Stimulated activated CD8-positive, alpha-beta memory T cell treated with anti-CD3 and anti-CD28 coated beads, Interleukin-4, amount 100 ng/mL, for 1 hour (primary cell): ENCODE measurements around the gene TSR3.

Source experiments
- DNase-seq, 2 donors: peaks; one replicate each; pipeline ENCODE4 v3.0.0-alpha.2; 2020; ENCODE audit warnings: low read depth in 2 of 2, low spot score in 1 of 2

Gene TSR3

GRCh38 chr16:1351582-1352362 is at the start of gene TSR3, which contains the start of gene GNPTG:
Gene TSR3 (minus strand): TSS chr16:1351878. CDS start chr16:1351804, 74 bp downstream.
Gene GNPTG (plus strand): TSS chr16:1351931. CDS start chr16:1351966, 35 bp downstream.
- DNase-seq, result peak; percentile 63 to 72

GRCh38 chr16:1401061-1401757 is 49.5 kb upstream of the TSR3 start:
- DNase-seq, result no peak

GRCh38 chr16:1398826-1399581 is 47.3 kb upstream of the TSR3 start:
- DNase-seq, result no peak

- no peak for DNase-seq
These were observed 46.7 kb upstream of the TSR3 start for GRCh38 chr16:1398351-1398750.

GRCh38 chr16:1397779-1398178 is 46.1 kb upstream of the TSR3 start:
- DNase-seq, result no peak

- DNase-seq, result no peak
These were observed 43.9 kb upstream of the TSR3 start for GRCh38 chr16:1395444-1396031.

GRCh38 chr16:1394367-1394951 is 42.8 kb upstream of the TSR3 start:
- DNase-seq, result no peak

- DNase-seq, result no peak
These were observed 42.0 kb upstream of the TSR3 start for GRCh38 chr16:1393613-1394176.

GRCh38 chr16:1392826-1393225 is 41.1 kb upstream of the TSR3 start:
- DNase-seq, result no peak

GRCh38 chr16:1390239-1390779 is 38.6 kb upstream of the TSR3 start:
- DNase-seq, result no peak

GRCh38 chr16:1389762-1390161 is 38.1 kb upstream of the TSR3 start:
- no peak for DNase-seq

- no peak for DNase-seq
These were observed 35.7 kb upstream of the TSR3 start for GRCh38 chr16:1387331-1387730.

- DNase-seq, result no peak
These were observed 33.6 kb upstream of the TSR3 start for GRCh38 chr16:1385232-1385631.

- DNase-seq, result no peak
These were observed 31.9 kb upstream of the TSR3 start for GRCh38 chr16:1383556-1383955.

- no peak for DNase-seq
These were observed 30.1 kb upstream of the TSR3 start for GRCh38 chr16:1381612-1382406.

- DNase-seq, result no peak
These were observed 28.5 kb upstream of the TSR3 start for GRCh38 chr16:1380195-1380594.

GRCh38 chr16:1379304-1380076 is 27.8 kb upstream of the TSR3 start:
- DNase-seq, result peak; percentile 37 to 41

GRCh38 chr16:1378804-1379303 is 27.2 kb upstream of the TSR3 start:
- no peak for DNase-seq
